ENCODE results near the gene SSPN.

The SSPN gene

GRCh38 chr12:26299751-26300150 lies 104.4 kb downstream of the SSPN start:
- H3K4me3 ChIP-seq (ENCODE audit: low read depth, low read length) = no peak overlapping the region
- in situ Hi-C loops (cut with HindIII; ENCODE audit: low sequenced_read_pairs) = no loop called here
- no peak for DNase-seq (ENCODE audit: low read depth)
- TF ChIP-seq CTCF (IDR thresholded peaks at IDR 0.05; ENCODE audit: low read depth, low read length, missing control alignments) = no peak

Measured in astrocyte of the cerebellum (primary cell).